ENCODE data around the gene ARL1. TPM values are rescaled to one million over a fixed set of nuclear protein-coding genes. Genes with fewer than 3 reads are reported as not detected.

The ARL1 gene
- total and polyA plus RNA-seq, 2 of the 13 experiments (the other 11 are each of a cell fraction or from before 2014, with no cell fraction given): 90.9 to 123 TPM

DNA sequence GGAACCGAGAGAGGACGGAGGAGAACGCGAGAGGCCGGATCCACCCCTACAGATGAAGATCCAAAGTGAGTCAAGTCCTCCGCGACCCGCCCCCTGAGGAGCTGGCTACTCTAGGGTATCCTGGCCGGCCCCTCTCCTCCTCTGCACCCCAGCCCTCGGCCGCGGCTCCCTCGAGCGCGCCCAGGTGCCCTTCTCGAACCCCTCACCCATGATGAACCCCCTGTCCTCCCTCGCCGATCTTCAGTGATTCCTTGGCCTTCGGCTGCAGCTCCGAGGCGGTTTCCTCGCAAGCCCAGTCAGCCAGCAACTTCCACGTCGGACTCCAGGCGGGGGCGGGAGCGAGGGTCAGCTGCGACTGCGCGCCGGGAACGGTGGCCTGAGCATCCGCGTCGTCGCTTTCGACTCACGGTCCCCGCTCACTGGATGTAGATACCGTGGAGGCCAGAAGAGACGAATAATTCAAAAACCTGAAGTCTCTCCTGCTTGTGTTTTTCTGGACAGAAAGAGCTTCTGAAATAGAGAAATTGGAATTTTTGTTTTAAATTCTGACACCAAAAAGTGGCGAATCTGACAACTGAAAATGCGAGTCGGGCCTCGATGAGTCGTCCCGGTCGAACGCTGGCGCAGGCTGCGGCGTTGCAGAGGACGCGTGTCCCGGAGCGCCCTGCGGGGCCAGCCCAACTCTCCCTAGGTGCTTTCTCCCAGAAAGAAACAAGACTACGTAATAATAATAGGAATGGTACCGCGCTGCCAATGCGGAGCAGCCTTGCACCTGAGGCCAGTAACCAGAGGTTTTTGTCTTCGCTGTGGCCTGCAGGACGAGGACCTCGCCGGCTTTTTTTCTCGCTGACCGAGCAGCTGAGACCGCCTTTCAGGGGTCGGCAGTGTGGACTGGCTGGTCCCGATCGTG lies at the start of gene ARL1 (continued):
- TF ChIP-seq, protein P1, sequence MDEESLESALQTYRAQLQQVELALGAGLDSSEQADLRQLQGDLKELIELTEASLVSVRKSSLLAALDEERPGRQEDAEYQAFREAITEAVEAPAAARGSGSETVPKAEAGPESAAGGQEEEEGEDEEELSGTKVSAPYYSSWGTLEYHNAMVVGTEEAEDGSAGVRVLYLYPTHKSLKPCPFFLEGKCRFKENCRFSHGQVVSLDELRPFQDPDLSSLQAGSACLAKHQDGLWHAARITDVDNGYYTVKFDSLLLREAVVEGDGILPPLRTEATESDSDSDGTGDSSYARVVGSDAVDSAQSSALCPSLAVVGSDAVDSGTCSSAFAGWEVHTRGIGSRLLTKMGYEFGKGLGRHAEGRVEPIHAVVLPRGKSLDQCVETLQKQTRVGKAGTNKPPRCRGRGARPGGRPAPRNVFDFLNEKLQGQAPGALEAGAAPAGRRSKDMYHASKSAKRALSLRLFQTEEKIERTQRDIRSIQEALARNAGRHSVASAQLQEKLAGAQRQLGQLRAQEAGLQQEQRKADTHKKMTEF (CRISPR knock-in tag; IDR thresholded peaks at IDR 0.05): peak; percentile 80; the same call in 1 of the 2 replicates
- TF ChIP-seq THRA (CRISPR knock-in tag; IDR thresholded peaks at IDR 0.05; ENCODE audit: borderline replicate concordance) (peak; percentile 33; the same call in 1 of the 2 replicates), ZNF446 (CRISPR knock-in tag; IDR thresholded peaks at IDR 0.05) (peak; percentile 59; the same call in 1 of the 2 replicates), ZNF574 (CRISPR knock-in tag; IDR thresholded peaks at IDR 0.05) (peak; percentile 87), ZNF383 (CRISPR knock-in tag; IDR thresholded peaks at IDR 0.05; ENCODE audit: borderline replicate concordance) (no peak), ZNF24 (IDR thresholded peaks at IDR 0.05) (peak; percentile 52; the same call in 1 of the 2 replicates), TP53 (CRISPR knock-in tag; conservative IDR thresholded peaks at IDR 0.05) (no peak; the same call in 1 of the 2 replicates), HIC2 (CRISPR knock-in tag; IDR thresholded peaks at IDR 0.05; ENCODE audit: low read depth) (no peak), CC2D1A (CRISPR knock-in tag; IDR thresholded peaks at IDR 0.05) (no peak), LCORL (IDR thresholded peaks at IDR 0.05) (no peak), LCORL (CRISPR knock-in tag; IDR thresholded peaks at IDR 0.05) (peak; percentile 41; the same call in 1 of the 2 replicates), KDM5A (IDR thresholded peaks at IDR 0.05; ENCODE audit: borderline replicate concordance, low read length) (peak; percentile 96), CSRNP2 (CRISPR knock-in tag; conservative IDR thresholded peaks at IDR 0.05; ENCODE audit: low read depth) (0 out of 2 replicates have a peak, but pooled peaks have one; percentile 46), ZNF280B (CRISPR knock-in tag; IDR thresholded peaks at IDR 0.05; ENCODE audit: borderline replicate concordance) (no peak), FOXA1 (IDR thresholded peaks at IDR 0.05) (no peak), FOXA1 (CRISPR knock-in tag; IDR thresholded peaks at IDR 0.05) (no peak), ARHGAP35 (CRISPR knock-in tag; IDR thresholded peaks at IDR 0.05; ENCODE audit: borderline replicate concordance) (no peak)

Measured in HepG2 (cell line).